GM19455 (cell line): ENCODE measurements around the gene TADA3.

ENCODE experiments used
- ATAC-seq: cut with Tn5 transposase; IDR thresholded peaks from one replicate; pipeline ENCODE4 v1.9.1; 2021; ENCODE audit not compliant: unreplicated experiment

TADA3 gene

GRCh38 chr3:9762871-9763270 lies 29.4 kb downstream of the TADA3 start:
- no peak for ATAC-seq

GRCh38 chr3:9761919-9762318 lies 30.4 kb downstream of the TADA3 start:
- no peak for ATAC-seq

GRCh38 chr3:9760779-9761505 lies 31.3 kb downstream of the TADA3 start:
- ATAC-seq, result no peak

GRCh38 chr3:9757427-9757826 lies 34.8 kb downstream of the TADA3 start:
- no peak for ATAC-seq

- no peak for ATAC-seq
These were observed 37.6 kb downstream of the TADA3 start for GRCh38 chr3:9754678-9755077.

- ATAC-seq, result no peak
These were observed 41.5 kb downstream of the TADA3 start for GRCh38 chr3:9750556-9751411.

GRCh38 chr3:9749645-9750555 lies 42.4 kb downstream of the TADA3 start, which contains the start of gene OGG1:
Gene OGG1 (plus strand): TSS chr3:9749952. CDS start chr3:9750287, 335 bp downstream.
- peak; percentile 92 for ATAC-seq

GRCh38 chr3:9749296-9749644 lies 43.0 kb downstream of the TADA3 start:
- ATAC-seq, result no peak

GRCh38 chr3:9748031-9748430 lies 44.2 kb downstream of the TADA3 start:
- ATAC-seq, result no peak

- no peak for ATAC-seq
These were observed 45.0 kb downstream of the TADA3 start for GRCh38 chr3:9747267-9747666.

GRCh38 chr3:9746330-9746729 lies 45.9 kb downstream of the TADA3 start:
- ATAC-seq, result no peak

GRCh38 chr3:9745521-9745920 lies 46.8 kb downstream of the TADA3 start:
- ATAC-seq, result no peak

GRCh38 chr3:9744162-9744561 lies 48.1 kb downstream of the TADA3 start:
- ATAC-seq, result no peak

- no peak for ATAC-seq
These were observed 48.7 kb downstream of the TADA3 start for GRCh38 chr3:9743548-9743947.

- ATAC-seq, result no peak
These were observed 49.7 kb downstream of the TADA3 start for GRCh38 chr3:9742560-9742959.

GRCh38 chr3:9739181-9739580 lies 53.1 kb downstream of the TADA3 start:
- ATAC-seq, result no peak

- no peak for ATAC-seq
These were observed 55.4 kb downstream of the TADA3 start for GRCh38 chr3:9736831-9737230.

- no peak for ATAC-seq
These were observed 59.5 kb downstream of the TADA3 start for GRCh38 chr3:9732740-9733115.

GRCh38 chr3:9732080-9732739 lies 60.1 kb downstream of the TADA3 start:
- peak; percentile 22 for ATAC-seq

GRCh38 chr3:9731206-9732079 lies 60.8 kb downstream of the TADA3 start, which contains the start of gene BRPF1:
Gene BRPF1 (plus strand): TSS chr3:9731735. CDS start chr3:9734141, 2,406 bp downstream.
- peak; percentile 91 for ATAC-seq
